DND-41 (cell line): ENCODE data around the gene TMEM9.

ENCODE experiments used
- ATAC-seq: fragments of 200-7000 bp; cut with Tn5 transposase; 3 replicates; pipeline ENCODE4 v1.9.1; 2021; ENCODE audit warnings: low read depth; ENCODE audit not compliant: insufficient read depth
- DNase-seq: peaks from one replicate; pipeline ENCODE4 v3.0.0-alpha.2; 2020
- H2AFZ ChIP-seq: 2 replicates; pipeline ENCODE4 v1.6.0; 2012; ENCODE audit warnings: low read depth, low read length
- H3K27ac ChIP-seq: 2 replicates; pipeline ENCODE4 v1.5.1; 2012; ENCODE audit warnings: low read length, inconsistent platforms
- H3K27me3 ChIP-seq: fragments of 200-600 bp; sonication (generic); 2 replicates; pipeline ENCODE4 v1.6.0; 2012; ENCODE audit warnings: low read length, mild to moderate bottlenecking, inconsistent platforms; ENCODE audit not compliant: insufficient read depth, poor library complexity
- H3K36me3 ChIP-seq: 2 replicates; pipeline ENCODE4 v1.5.1; 2012; ENCODE audit warnings: low read length, inconsistent platforms; ENCODE audit not compliant: insufficient read depth
- H3K4me1 ChIP-seq: 2 replicates; pipeline ENCODE4 v1.5.1; 2012; ENCODE audit warnings: mild to moderate bottlenecking, low read length; ENCODE audit not compliant: insufficient read depth
- H3K4me2 ChIP-seq: 2 replicates; pipeline ENCODE4 v1.6.0; 2012; ENCODE audit warnings: mild to moderate bottlenecking, moderate library complexity, low read length, inconsistent platforms; ENCODE audit not compliant: insufficient read depth
- H3K4me3 ChIP-seq, 2 experiments: fragments of 200-600 bp in 1 of 2; shearing (Covaris generic) in 1 of 2; 2 replicates each; pipeline ENCODE4 v1.5.1; 2012 to 2016; ENCODE audit warnings: inconsistent platforms in 2 of 2, low read length in 2 of 2, mild to moderate bottlenecking in 2 of 2, low read depth in 1 of 2, moderate library complexity in 1 of 2
- H3K79me2 ChIP-seq: 2 replicates; pipeline ENCODE4 v1.6.0; 2012; ENCODE audit warnings: low read length, inconsistent platforms; ENCODE audit not compliant: insufficient read depth
- H3K9ac ChIP-seq: 2 replicates; pipeline ENCODE4 v1.6.0; 2012; ENCODE audit warnings: low read depth, mild to moderate bottlenecking, inconsistent platforms, low read length, moderate library complexity
- H3K9me3 ChIP-seq: 2 replicates; pipeline ENCODE4 v1.5.1; 2012; ENCODE audit warnings: low read length, moderate library complexity, mild to moderate bottlenecking, inconsistent platforms; ENCODE audit not compliant: insufficient read depth, severe bottlenecking
- H4K20me1 ChIP-seq: 2 replicates; pipeline ENCODE4 v1.6.0; 2012; ENCODE audit warnings: low read length; ENCODE audit not compliant: insufficient read depth
- EZH2 ChIP-seq: IDR thresholded peaks from 3 replicates; pipeline ENCODE4 v1.6.1; 2012; ENCODE audit warnings: borderline replicate concordance, low read depth, mild to moderate bottlenecking, moderate library complexity, low read length, inconsistent platforms; ENCODE audit not compliant: severe bottlenecking
- TF ChIP-seq, protein P1 (sequence below): IDR thresholded peaks from 2 replicates; pipeline ENCODE4 v1.5.1; 2012; ENCODE audit warnings: borderline replicate concordance, low read length, moderate library complexity, mild to moderate bottlenecking; ENCODE audit not compliant: poor library complexity, severe bottlenecking; ENCODE audit errors: extremely low read depth

TMEM9 gene

DNA sequence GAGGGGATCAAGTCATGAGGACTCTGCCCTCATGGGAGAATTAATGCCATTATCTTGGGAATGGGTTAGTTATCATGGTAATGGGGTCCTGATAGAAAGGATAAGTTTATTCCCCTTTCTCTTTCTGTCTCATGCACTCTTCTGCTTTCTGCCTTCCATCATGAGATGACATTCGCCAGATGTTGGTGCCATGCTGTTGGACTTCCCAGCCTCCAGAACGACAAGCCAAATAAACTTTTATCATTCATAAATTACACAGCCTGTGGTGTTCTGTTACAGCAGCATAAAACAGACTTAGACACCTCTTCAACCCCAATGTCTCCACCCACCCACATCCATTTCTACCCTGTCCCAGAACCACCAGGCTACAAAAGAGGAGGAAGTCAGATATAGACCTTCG, 24.4 kb upstream of the TMEM9 start:
- Histone ChIP-seq H3K9me3 (no peaks in the 10 kb centered on the region), H3K4me1 (no peaks in the 10 kb centered on the region), H3K36me3 (no peaks in the 10 kb centered on the region), H3K27ac (no peak overlapping the region), H3K9ac (no peak overlapping the region), H3K79me2 (no peaks in the 10 kb centered on the region), H3K4me3 (no peak overlapping the region), H3K4me2 (no peak overlapping the region), H3K27me3 (peaks cover 22% of the 10 kb centered on the region), H4K20me1 (no peaks in the 10 kb centered on the region), H2AFZ (no peak overlapping the region)
- ATAC-seq, result no peak
- TF ChIP-seq EZH2, result no peak
- TF ChIP-seq, protein P1, sequence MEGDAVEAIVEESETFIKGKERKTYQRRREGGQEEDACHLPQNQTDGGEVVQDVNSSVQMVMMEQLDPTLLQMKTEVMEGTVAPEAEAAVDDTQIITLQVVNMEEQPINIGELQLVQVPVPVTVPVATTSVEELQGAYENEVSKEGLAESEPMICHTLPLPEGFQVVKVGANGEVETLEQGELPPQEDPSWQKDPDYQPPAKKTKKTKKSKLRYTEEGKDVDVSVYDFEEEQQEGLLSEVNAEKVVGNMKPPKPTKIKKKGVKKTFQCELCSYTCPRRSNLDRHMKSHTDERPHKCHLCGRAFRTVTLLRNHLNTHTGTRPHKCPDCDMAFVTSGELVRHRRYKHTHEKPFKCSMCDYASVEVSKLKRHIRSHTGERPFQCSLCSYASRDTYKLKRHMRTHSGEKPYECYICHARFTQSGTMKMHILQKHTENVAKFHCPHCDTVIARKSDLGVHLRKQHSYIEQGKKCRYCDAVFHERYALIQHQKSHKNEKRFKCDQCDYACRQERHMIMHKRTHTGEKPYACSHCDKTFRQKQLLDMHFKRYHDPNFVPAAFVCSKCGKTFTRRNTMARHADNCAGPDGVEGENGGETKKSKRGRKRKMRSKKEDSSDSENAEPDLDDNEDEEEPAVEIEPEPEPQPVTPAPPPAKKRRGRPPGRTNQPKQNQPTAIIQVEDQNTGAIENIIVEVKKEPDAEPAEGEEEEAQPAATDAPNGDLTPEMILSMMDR, result no peak
- no peak for DNase-seq

DNA sequence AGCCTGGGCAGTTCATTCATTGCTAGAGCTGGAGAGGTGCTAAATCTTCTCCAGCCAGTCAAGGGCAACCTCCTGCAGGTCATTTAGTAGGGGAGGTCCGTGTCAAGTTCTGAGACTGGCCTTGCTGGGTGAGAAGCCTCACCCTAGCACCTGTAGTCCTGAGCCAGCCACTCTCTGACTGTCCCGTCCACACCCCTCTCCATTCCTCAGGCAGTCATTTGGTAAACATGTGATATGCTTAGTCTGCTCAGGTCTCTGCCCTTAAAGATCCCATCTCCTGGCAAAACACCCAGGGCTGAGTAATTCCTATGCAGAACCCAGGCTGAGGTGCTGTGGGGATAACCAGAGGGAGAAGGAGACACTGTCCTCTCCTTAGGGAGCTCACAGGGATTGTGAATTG, 22.7 kb upstream of the TMEM9 start:
- H3K4me3 ChIP-seq, result no peak overlapping the region
- H3K36me3 ChIP-seq, result no peaks in the 10 kb centered on the region
- H3K9me3 ChIP-seq, result no peaks in the 10 kb centered on the region
- ATAC-seq (no peak), DNase-seq (no peak)
- no peak overlapping the region for H3K4me2 ChIP-seq
- H3K27ac ChIP-seq, result no peak overlapping the region
- no peaks in the 10 kb centered on the region for H3K4me1 ChIP-seq
- H3K79me2 ChIP-seq, result no peaks in the 10 kb centered on the region
- no peak overlapping the region for H3K9ac ChIP-seq
- H2AFZ ChIP-seq, result no peak overlapping the region
- H4K20me1 ChIP-seq, result no peaks in the 10 kb centered on the region
- peaks cover 17% of the 10 kb centered on the region for H3K27me3 ChIP-seq
- TF ChIP-seq, protein P1, result no peak
- no peak for TF ChIP-seq EZH2

DNA sequence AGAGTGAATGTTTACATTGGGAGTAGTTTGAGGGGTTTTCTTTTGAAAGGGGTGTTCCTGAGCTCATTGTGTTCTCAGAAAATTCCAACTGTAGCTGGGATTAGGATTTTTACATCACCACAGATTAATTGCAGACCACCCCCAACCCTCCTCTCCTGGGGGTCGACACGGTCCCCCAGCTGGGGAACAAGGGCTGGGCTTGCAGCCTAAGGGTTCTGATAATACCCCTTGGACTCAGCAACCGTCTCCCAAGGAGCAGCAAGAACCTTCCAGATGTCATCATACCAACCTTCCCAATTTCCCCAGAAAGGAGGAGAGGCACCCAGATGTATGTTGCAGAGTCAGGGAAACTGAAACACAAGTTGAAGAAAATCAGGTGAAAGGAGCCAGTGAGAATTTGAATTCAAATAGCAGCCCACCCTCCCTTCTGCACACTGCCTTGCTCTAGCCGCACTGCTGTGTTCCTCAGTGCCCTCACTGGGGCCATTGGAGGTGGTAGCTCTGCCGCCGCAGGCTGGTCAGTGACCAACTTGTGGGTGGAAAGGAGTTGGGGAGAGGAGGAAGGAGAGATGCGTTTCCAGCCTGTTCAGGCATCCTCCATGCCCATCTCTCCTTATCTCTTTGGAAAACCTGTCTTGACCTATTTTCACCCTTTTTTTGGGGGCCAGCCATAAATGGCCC, 21.7 kb upstream of the TMEM9 start:
- H3K4me2 ChIP-seq, result no peak overlapping the region
- H2AFZ ChIP-seq, result no peak overlapping the region
- no peaks in the 10 kb centered on the region for H3K9me3 ChIP-seq
- ATAC-seq (no peak), DNase-seq (no peak)
- no peak overlapping the region for H3K4me3 ChIP-seq
- H3K27me3 ChIP-seq, result peaks cover 17% of the 10 kb centered on the region
- H3K4me1 ChIP-seq, result no peaks in the 10 kb centered on the region
- H3K9ac ChIP-seq, result no peak overlapping the region
- H3K79me2 ChIP-seq, result no peaks in the 10 kb centered on the region
- H3K27ac ChIP-seq, result no peak overlapping the region
- H3K36me3 ChIP-seq, result no peaks in the 10 kb centered on the region
- no peaks in the 10 kb centered on the region for H4K20me1 ChIP-seq
- TF ChIP-seq, protein P1, result no peak
- TF ChIP-seq EZH2, result no peak
